DOHH2 (cell line): ENCODE measurements around the gene FAM186B.

Experiments
- H3F3A ChIP-seq: fragments of 200-600 bp; sonication (generic), shearing (Covaris generic); 2 replicates; pipeline ENCODE4 v1.6.0; 2016; ENCODE audit warnings: antibody characterized with exemption, mild to moderate bottlenecking; ENCODE audit not compliant: control insufficient read depth, insufficient read depth
- H3K27ac ChIP-seq: fragments of 200-600 bp; sonication (generic); 2 replicates; pipeline ENCODE4 v1.5.1; 2014; ENCODE audit warnings: low read depth, mild to moderate bottlenecking, low read length, moderate library complexity
- H3K27me3 ChIP-seq: fragments of 200-600 bp; sonication (generic); 2 replicates; pipeline ENCODE4 v1.6.1; 2014; ENCODE audit warnings: mild to moderate bottlenecking, low read length, mixed read lengths; ENCODE audit not compliant: control insufficient read depth
- H3K36me3 ChIP-seq: fragments of 200-600 bp; sonication (generic); 2 replicates; pipeline ENCODE4 v1.6.1; 2014; ENCODE audit warnings: mild to moderate bottlenecking, low read length, moderate library complexity, mixed read lengths; ENCODE audit not compliant: control insufficient read depth
- H3K4me1 ChIP-seq: fragments of 200-600 bp; sonication (generic); 2 replicates; pipeline ENCODE4 v1.6.1; 2014; ENCODE audit warnings: mild to moderate bottlenecking, low read length, mixed read lengths; ENCODE audit not compliant: control insufficient read depth
- H3K4me2 ChIP-seq: fragments of 200-600 bp; sonication (generic); 2 replicates; pipeline ENCODE4 v1.6.0; 2014; ENCODE audit warnings: mild to moderate bottlenecking, low read length, moderate library complexity
- H3K4me3 ChIP-seq: fragments of 200-600 bp; sonication (generic); 2 replicates; pipeline ENCODE4 v1.5.1; 2014; ENCODE audit warnings: mild to moderate bottlenecking, low read length, mixed read lengths
- H3K79me2 ChIP-seq: fragments of 200-600 bp; sonication (generic); 2 replicates; pipeline ENCODE4 v1.6.1; 2014; ENCODE audit warnings: mild to moderate bottlenecking, low read length, mixed read lengths; ENCODE audit not compliant: control insufficient read depth
- H3K9me2 ChIP-seq: fragments of 200-600 bp; sonication (generic); replicated peaks from 2 replicates; pipeline ENCODE4 v1.6.1; 2014; ENCODE audit warnings: mild to moderate bottlenecking, low read length, mixed read lengths; ENCODE audit not compliant: control insufficient read depth
- H3K9me3 ChIP-seq: fragments of 200-600 bp; sonication (generic); 2 replicates; pipeline ENCODE4 v1.6.1; 2014; ENCODE audit warnings: antibody characterized with exemption, low read length, mixed read lengths; ENCODE audit not compliant: control insufficient read depth, insufficient read depth
- H4K20me1 ChIP-seq: fragments of 200-600 bp; sonication (generic); 2 replicates; pipeline ENCODE4 v1.6.0; 2014; ENCODE audit warnings: low read depth, mild to moderate bottlenecking, antibody characterized with exemption, low read length, moderate library complexity; ENCODE audit not compliant: control insufficient read depth, insufficient read depth
- EZH2phosphoT487 ChIP-seq: fragments of 200-600 bp; sonication (generic); IDR thresholded peaks from 2 replicates; pipeline ENCODE4 v1.6.1; 2017; ENCODE audit warnings: borderline replicate concordance, mild to moderate bottlenecking, antibody characterized with exemption, low read length, moderate library complexity, mixed read lengths
- TF ChIP-seq, protein P1 (sequence below): fragments of 200-600 bp; sonication (generic); IDR thresholded peaks from one replicate; pipeline ENCODE4 v1.5.1; 2014; ENCODE audit warnings: antibody characterized with exemption, mild to moderate bottlenecking, low read depth, low read length; ENCODE audit not compliant: poor library complexity, severe bottlenecking

The FAM186B gene

DNA sequence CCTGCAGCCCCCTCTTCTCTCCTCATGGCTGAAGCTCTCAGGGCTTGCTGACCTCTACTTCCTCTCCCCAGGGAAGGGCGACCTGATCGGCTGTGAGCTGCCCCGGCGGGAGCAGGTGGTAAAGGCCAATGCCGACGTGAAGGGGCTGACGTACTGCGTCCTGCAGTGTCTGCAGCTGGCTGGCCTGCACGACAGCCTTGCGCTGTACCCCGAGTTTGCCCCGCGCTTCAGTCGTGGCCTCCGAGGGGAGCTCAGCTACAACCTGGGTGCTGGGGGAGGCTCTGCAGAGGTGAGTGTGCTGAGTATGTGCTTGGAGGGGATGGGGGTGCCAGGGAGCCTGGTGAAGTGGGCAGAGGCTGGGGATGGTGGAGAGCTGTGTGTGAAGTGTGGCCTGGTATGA is 51.2 kb downstream of the FAM186B start:
- Histone ChIP-seq H3K9me3 (no peaks in the 10 kb centered on the region), H3K27ac (no peak overlapping the region), H3K79me2 (no peaks in the 10 kb centered on the region), H3K4me1 (peaks cover 36% of the 10 kb centered on the region), H3K4me3 (no peak overlapping the region), H3K4me2 (no peak overlapping the region), H4K20me1 (no peaks in the 10 kb centered on the region), H3K27me3 (peaks cover 3% of the 10 kb centered on the region; the same call in 1 of the 2 replicates), H3K36me3 (peaks cover 12% of the 10 kb centered on the region; the same call in 1 of the 2 replicates), H3F3A (0 out of 2 replicates have a peak, but pooled peaks cover 2% of the 10 kb centered on the region), H3K9me2 (no peaks in the 10 kb centered on the region)
- TF ChIP-seq EZH2phosphoT487, result no peak
- TF ChIP-seq, protein P1, sequence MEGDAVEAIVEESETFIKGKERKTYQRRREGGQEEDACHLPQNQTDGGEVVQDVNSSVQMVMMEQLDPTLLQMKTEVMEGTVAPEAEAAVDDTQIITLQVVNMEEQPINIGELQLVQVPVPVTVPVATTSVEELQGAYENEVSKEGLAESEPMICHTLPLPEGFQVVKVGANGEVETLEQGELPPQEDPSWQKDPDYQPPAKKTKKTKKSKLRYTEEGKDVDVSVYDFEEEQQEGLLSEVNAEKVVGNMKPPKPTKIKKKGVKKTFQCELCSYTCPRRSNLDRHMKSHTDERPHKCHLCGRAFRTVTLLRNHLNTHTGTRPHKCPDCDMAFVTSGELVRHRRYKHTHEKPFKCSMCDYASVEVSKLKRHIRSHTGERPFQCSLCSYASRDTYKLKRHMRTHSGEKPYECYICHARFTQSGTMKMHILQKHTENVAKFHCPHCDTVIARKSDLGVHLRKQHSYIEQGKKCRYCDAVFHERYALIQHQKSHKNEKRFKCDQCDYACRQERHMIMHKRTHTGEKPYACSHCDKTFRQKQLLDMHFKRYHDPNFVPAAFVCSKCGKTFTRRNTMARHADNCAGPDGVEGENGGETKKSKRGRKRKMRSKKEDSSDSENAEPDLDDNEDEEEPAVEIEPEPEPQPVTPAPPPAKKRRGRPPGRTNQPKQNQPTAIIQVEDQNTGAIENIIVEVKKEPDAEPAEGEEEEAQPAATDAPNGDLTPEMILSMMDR, result no peak

DNA sequence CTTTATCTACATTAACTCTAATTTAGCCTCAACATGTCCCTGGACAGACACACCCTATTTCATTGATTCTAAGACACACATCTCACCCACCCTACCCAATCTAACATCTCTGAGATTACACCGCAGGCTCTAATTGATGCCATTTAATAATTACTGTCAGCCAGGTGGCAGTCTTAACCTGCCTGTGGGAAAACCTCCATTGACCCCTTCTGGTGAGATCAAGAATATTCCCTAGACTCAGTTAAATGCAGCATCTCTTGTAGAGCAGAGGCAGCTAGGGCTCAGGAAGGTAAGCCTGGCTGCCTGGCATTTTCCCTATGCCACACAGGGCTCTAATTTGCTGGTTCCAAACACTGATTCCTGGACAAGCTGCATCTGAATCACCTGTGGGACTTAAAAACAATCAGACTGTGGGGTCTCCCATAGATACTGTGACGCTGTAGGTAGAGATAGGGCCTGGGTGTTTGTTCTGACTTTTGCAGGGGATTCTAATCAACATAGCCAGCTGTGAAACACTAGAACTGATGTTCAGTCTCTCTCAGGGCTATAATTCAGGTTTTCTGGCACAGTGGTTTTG is 51.8 kb downstream of the FAM186B start:
- Histone ChIP-seq H3K79me2 (no peaks in the 10 kb centered on the region), H3F3A (0 out of 2 replicates have a peak, but pooled peaks cover 2% of the 10 kb centered on the region), H3K27ac (no peak overlapping the region), H4K20me1 (no peaks in the 10 kb centered on the region), H3K4me3 (no peak overlapping the region), H3K9me2 (no peaks in the 10 kb centered on the region), H3K4me2 (no peak overlapping the region), H3K9me3 (no peaks in the 10 kb centered on the region), H3K36me3 (peaks cover 7% of the 10 kb centered on the region; the same call in 1 of the 2 replicates), H3K4me1 (peaks cover 43% of the 10 kb centered on the region), H3K27me3 (peaks cover 10% of the 10 kb centered on the region; the same call in 1 of the 2 replicates)
- TF ChIP-seq, protein P1, result peak; percentile 72
- TF ChIP-seq EZH2phosphoT487, result no peak

DNA sequence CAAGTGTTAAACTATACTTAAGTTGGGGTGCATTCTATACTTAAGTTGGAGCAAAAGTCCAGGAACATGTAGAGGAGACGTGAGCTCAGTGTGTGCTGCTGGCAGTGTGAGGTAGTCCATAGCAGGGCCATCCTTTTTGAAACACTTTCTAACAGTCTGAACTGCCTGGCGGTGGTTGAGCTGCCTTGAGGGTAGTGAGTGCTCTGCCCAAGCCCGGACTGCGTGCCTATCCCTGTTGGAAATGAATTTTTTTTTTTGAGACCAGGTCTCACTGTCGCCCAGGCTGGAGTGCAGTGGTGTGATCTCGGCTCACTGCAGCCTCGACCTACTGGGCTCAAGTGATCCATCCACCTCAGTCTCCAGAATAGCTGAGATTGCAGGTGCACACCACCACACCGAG is 52.5 kb downstream of the FAM186B start:
- TF ChIP-seq, protein P1, result no peak
- TF ChIP-seq EZH2phosphoT487, result no peak
- no peaks in the 10 kb centered on the region for H4K20me1 ChIP-seq
- no peaks in the 10 kb centered on the region for H3K9me2 ChIP-seq
- H3K4me2 ChIP-seq, result peak overlapping the region; percentile 4; the same call in 1 of the 2 replicates
- H3K27me3 ChIP-seq, result peaks cover 10% of the 10 kb centered on the region; the same call in 1 of the 2 replicates
- H3K36me3 ChIP-seq, result peaks cover 3% of the 10 kb centered on the region; the same call in 1 of the 2 replicates
- no peak overlapping the region for H3K27ac ChIP-seq
- no peaks in the 10 kb centered on the region for H3K79me2 ChIP-seq
- H3K9me3 ChIP-seq, result no peaks in the 10 kb centered on the region
- H3K4me1 ChIP-seq, result peaks cover 49% of the 10 kb centered on the region
- H3K4me3 ChIP-seq, result no peak overlapping the region
- 0 out of 2 replicates have a peak, but pooled peaks cover 2% of the 10 kb centered on the region for H3F3A ChIP-seq
